OCI-LY7 (cell line): Measurements from ENCODE around the gene NSMCE1. TPM values are rescaled to one million over a fixed set of nuclear protein-coding genes. Genes with fewer than 3 reads are reported as not detected.

Source experiments
- Bru-seq: library from RNA; stranded (reverse); fragments of 400-500 nt; gene quantifications from one replicate; lab custom pipeline; 2021; lab: Mats Ljungman, UMichigan
- BruChase-seq, 2 experiments: library from RNA; stranded (reverse); fragments of 400-500 nt; gene quantifications; one replicate each; lab custom pipeline; 2021; lab: Mats Ljungman, UMichigan
- BruUV-seq: library from RNA; stranded (reverse); fragments of 400-500 nt; replicated peaks from 2 replicates; lab custom pipeline; 2021; lab: Mats Ljungman, UMichigan
- CTCF ChIA-PET: fragments of 300-600 bp; sonication (Branson Sonifier 250); formaldehyde crosslinking; loops from one replicate; lab custom pipeline; 2022; ENCODE audit warnings: antibody characterized with exemption; ENCODE audit not compliant: unreplicated experiment; lab: Charles Lee
- POLR2A ChIA-PET: fragments of 300-600 bp; sonication (Branson Sonifier 250); formaldehyde crosslinking; loops from one replicate; lab custom pipeline; 2022; ENCODE audit warnings: antibody characterized with exemption; lab: Charles Lee
- DNase-seq: peaks from one replicate; pipeline ENCODE4 v3.0.0-alpha.2; 2015; ENCODE audit warnings: low spot score
- H2AFZ ChIP-seq: fragments of 200-600 bp; sonication (generic), shearing (Covaris generic); 2 replicates; pipeline ENCODE4 v1.6.1; 2014; ENCODE audit warnings: mild to moderate bottlenecking, antibody characterized with exemption, low read length, moderate library complexity
- H3K27ac ChIP-seq: fragments of 200-600 bp; sonication (generic); 2 replicates; pipeline ENCODE4 v1.5.1; 2014; ENCODE audit warnings: mixed run types, low read depth, mild to moderate bottlenecking, moderate library complexity, low read length, inconsistent platforms; ENCODE audit not compliant: poor library complexity, severe bottlenecking
- H3K36me3 ChIP-seq: fragments of 200-600 bp; sonication (generic); 2 replicates; pipeline ENCODE4 v1.6.1; 2014; ENCODE audit warnings: mild to moderate bottlenecking, antibody characterized with exemption, low read length, moderate library complexity, mixed read lengths; ENCODE audit not compliant: insufficient read depth
- H3K4me1 ChIP-seq: fragments of 200-600 bp; sonication (generic); 2 replicates; pipeline ENCODE4 v1.5.1; 2014; ENCODE audit warnings: mild to moderate bottlenecking, low read length; ENCODE audit not compliant: insufficient read depth, poor library complexity, severe bottlenecking
- H3K4me2 ChIP-seq: fragments of 200-600 bp; sonication (generic); 2 replicates; pipeline ENCODE4 v1.6.1; 2014; ENCODE audit warnings: mild to moderate bottlenecking, low read length
- H3K4me3 ChIP-seq: fragments of 200-600 bp; sonication (generic); 2 replicates; pipeline ENCODE4 v1.5.1; 2014; ENCODE audit warnings: mild to moderate bottlenecking, low read depth, low read length; ENCODE audit not compliant: poor library complexity, severe bottlenecking
- H3K79me2 ChIP-seq: fragments of 200-600 bp; sonication (generic); 2 replicates; pipeline ENCODE4 v1.6.1; 2016; ENCODE audit warnings: low read depth, mild to moderate bottlenecking, low read length, moderate library complexity, mixed read lengths; ENCODE audit not compliant: insufficient read depth
- H3K9me2 ChIP-seq: fragments of 200-600 bp; sonication (generic); 2 replicates; pipeline ENCODE4 v1.6.1; 2016; ENCODE audit warnings: mild to moderate bottlenecking, low read length, mixed read lengths; ENCODE audit not compliant: insufficient read depth
- H3K9me3 ChIP-seq: fragments of 200-600 bp; sonication (generic); 2 replicates; pipeline ENCODE4 v1.6.1; 2014; ENCODE audit warnings: mild to moderate bottlenecking, mixed run types, low read length, mixed read lengths
- H4K20me1 ChIP-seq: fragments of 200-600 bp; sonication (generic); 2 replicates; pipeline ENCODE4 v1.6.1; 2014; ENCODE audit warnings: mild to moderate bottlenecking, antibody characterized with exemption, low read length, moderate library complexity, mixed read lengths; ENCODE audit not compliant: insufficient read depth
- CTCF ChIP-seq: fragments of 200-600 bp; sonication (generic); conservative IDR thresholded peaks from 2 replicates; pipeline ENCODE4 v1.5.1; 2014; ENCODE audit warnings: mild to moderate bottlenecking, antibody characterized with exemption, low read length, moderate library complexity, mixed read lengths
- EZH2phosphoT487 ChIP-seq: fragments of 200-600 bp; sonication (generic); IDR thresholded peaks from 2 replicates; pipeline ENCODE4 v1.6.1; 2018; ENCODE audit warnings: low read depth, borderline replicate concordance, mild to moderate bottlenecking, mixed run types, antibody characterized with exemption, low read length, moderate library complexity, mixed read lengths
- intact Hi-C: fragments of 100-400 bp; cut with micrococcal nuclease; formaldehyde crosslinking; loops from one replicate; pipeline ENCODE4 v1.10.0; 2022; ENCODE audit not compliant: unreplicated experiment
- long read RNA-seq: library from polyadenylated mRNA; stranded (forward); transcript quantifications from one replicate; pipeline ENCODE4 v2.0.0, GENCODE V29; 2022
- total RNA-seq, 2 experiments: library from RNA; depleted of rRNA in 1 of 2; stranded (reverse); fragments of >200 nt in 1 of 2; shearing (Covaris generic) in 1 of 2; gene quantifications; 2 replicates each; pipeline ENCODE4 v1.2.3, GENCODE V29; 2014 to 2022

The NSMCE1 gene
- 51.1 and 52.1 TPM in 2 replicates for total RNA-seq (2014; rRNA removed; shearing (Covaris generic))
- total RNA-seq (2022): 84.0 and 89.4 TPM in 2 replicates
- Bru-seq, nascent RNA: percentile 55 among the genes with signal in this experiment
- BruChase-seq, experiment 1, labeled RNA remaining after a 6-hour chase: percentile 65 among the genes with signal in this experiment
- BruChase-seq, experiment 2, labeled RNA remaining after a 2-hour chase: percentile 52 among the genes with signal in this experiment
- long read RNA-seq, transcript NSMCE1-201 (8 exons, 1,067 nt): major isoform, 78 of 99 reads
- long read RNA-seq, partial matches to known transcripts: 4 of 99 reads
- long read RNA-seq, other reads (novel, unspliced or antisense): 15 of 99 reads

- Histone ChIP-seq H3K4me3 (peak within 1 kb of the TSS; percentile 84), H3K4me2 (peak within 1 kb of the TSS; percentile 98), H2AFZ (peak within 1 kb of the TSS; percentile 85), H3K4me1 (peaks cover 58% of the 10 kb centered on the region), H3K79me2 (peaks cover 20% of the 10 kb centered on the region; the same call in 1 of the 2 replicates), H3K9me3 (no peaks in the 10 kb centered on the region; the same call in 1 of the 2 replicates), H3K36me3 (no peaks in the 10 kb centered on the region), H4K20me1 (no peaks in the 10 kb centered on the region), H3K27ac (peak within 1 kb of the TSS; percentile 54), H3K9me2 (no peaks in the 10 kb centered on the region)
- CTCF ChIA-PET: no interaction called here
- POLR2A ChIA-PET: interaction anchor here (0.5 to 1.5 kb wide), 6 partner anchors 28 to 137 kb away, joined by 3 to 4 read pairs (median 4); no protein-coding TSS in a partner anchor
- TF ChIP-seq EZH2phosphoT487 (no peak), CTCF (no peak)
- TSS peak; percentile 94 for BruUV-seq
- DNase-seq: peak; percentile 98
- intact Hi-C loops: no loop called here
Measured at GRCh38 chr16:27268376-27269299, at the start of gene NSMCE1. TSS of gene NSMCE1 (minus strand) at chr16:27268772. CDS start at chr16:27257570, 11,202 bp downstream.

- Histone ChIP-seq H3K79me2 (peaks cover 36% of the 10 kb centered on the region), H3K9me2 (no peaks in the 10 kb centered on the region), H3K4me3 (peak overlapping the region; percentile 35), H2AFZ (no peak overlapping the region), H3K36me3 (no peaks in the 10 kb centered on the region; the same call in 1 of the 2 replicates), H4K20me1 (peaks cover 4% of the 10 kb centered on the region; the same call in 1 of the 2 replicates), H3K27ac (no peak overlapping the region), H3K4me1 (peaks cover 53% of the 10 kb centered on the region), H3K4me2 (peak overlapping the region; percentile 94), H3K9me3 (no peaks in the 10 kb centered on the region)
- ChIA-PET POLR2A (interaction anchor here (0.6 to 2.4 kb wide), 5 partner anchors 9 to 81 kb away, joined by 3 to 5 read pairs (median 3); no protein-coding TSS in a partner anchor), CTCF (interaction anchor here (0.7 to 1.6 kb wide), 2 partner anchors 44 to 138 kb away, joined by 4 read pairs; no protein-coding TSS in a partner anchor)
- no peak for DNase-seq
- no peak for TF ChIP-seq EZH2phosphoT487
- intact Hi-C loops: loop anchor here (5.0 kb wide), 3 partner anchors 49 to 141 kb away; no protein-coding TSS in a partner anchor
- BruUV-seq: no TSS peak
Measured at GRCh38 chr16:27317738-27318391, 49.3 kb upstream of the NSMCE1 start.
